Forelimb muscle (tissue), 1 donor: ENCODE measurements around the gene OR8D2. TPM values are rescaled to one million over a fixed set of nuclear protein-coding genes. Genes with fewer than 3 reads are reported as not detected.
"Not testable (repeated sequence)": the region's sequence is repeated elsewhere in the genome, so short reads cannot be mapped to it uniquely, and the experiment has no call there.

ENCODE experiments used
- DNase-seq: peaks from one replicate; pipeline ENCODE4 v3.0.0-alpha.2; 2013; ENCODE audit warnings: low read depth
- polyA plus RNA-seq: library from polyadenylated mRNA; unstranded; fragments of 120-200 nt; gene quantifications from one replicate; pipeline ENCODE4 v1.2.1, GENCODE V29; 2013; ENCODE audit not compliant: insufficient read length

Gene OR8D2
- polyA plus RNA-seq, 1 donor: not detected

GRCh38 chr11:124285610-124286344, 34.2 kb downstream of the OR8D2 start:
- DNase-seq: no peak

DNA sequence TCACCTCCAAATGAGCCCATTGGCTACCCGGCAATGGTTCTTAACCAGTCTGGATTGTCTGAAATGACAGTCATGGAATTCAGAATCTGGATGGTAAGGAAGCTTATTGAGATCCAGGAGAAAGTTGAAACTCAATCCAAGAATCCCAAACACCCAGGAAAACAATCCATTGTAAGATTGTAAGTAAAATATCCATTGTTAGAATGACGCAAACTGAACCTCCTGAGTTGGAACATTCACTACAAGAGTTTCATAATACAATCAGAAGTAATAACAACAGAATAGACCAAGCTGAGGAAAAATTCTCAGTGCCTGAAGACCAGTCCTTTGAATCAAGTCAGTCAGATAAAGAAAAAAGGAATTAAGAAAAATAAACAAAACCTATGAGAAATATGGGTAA, 41.7 kb downstream of the OR8D2 start:
- DNase-seq: no peak

- DNase-seq: no peak
Measured at GRCh38 chr11:124277804-124278203, 42.2 kb downstream of the OR8D2 start.

- DNase-seq: no peak
Measured at GRCh38 chr11:124277207-124277606, 42.8 kb downstream of the OR8D2 start.

- DNase-seq: no peak
Measured at GRCh38 chr11:124276081-124276480, 43.9 kb downstream of the OR8D2 start.

GRCh38 chr11:124274000-124274399, 46.0 kb downstream of the OR8D2 start:
- no peak for DNase-seq

DNA sequence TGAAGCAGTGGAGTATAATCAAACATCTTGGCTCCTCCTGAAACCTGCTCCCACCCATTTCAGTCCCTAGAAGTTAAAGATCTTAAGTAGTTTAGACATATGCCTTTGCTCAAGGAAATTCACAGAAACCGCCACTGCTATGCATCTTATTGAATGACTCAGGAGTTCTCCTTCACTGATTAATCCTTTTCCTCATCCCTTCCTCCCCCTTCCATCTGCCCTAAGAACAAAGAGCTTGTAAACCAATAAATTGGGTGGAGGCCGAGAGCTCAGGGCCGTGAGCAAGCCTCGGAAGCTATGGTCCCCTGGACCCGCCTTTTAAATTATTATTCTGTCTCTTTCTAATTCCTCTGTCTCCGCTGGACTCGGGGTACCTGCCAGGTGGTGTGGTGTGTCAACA, 49.1 kb downstream of the OR8D2 start:
- DNase-seq: not testable (repeated sequence)

Other genes with a start within 250 kb of the OR8D2 start
- 114 TPM for gene VWA5A, start 204.7 kb downstream of the OR8D2 start, polyA plus RNA-seq
- gene OR10D3, start 136.9 kb downstream of the OR8D2 start, polyA plus RNA-seq: not detected
- gene OR8G1, start 79.1 kb downstream of the OR8D2 start, polyA plus RNA-seq: not detected
- not detected for gene OR8G5, start 63.8 kb downstream of the OR8D2 start, polyA plus RNA-seq
- 0.05 TPM for gene OR8D1, start 6.2 kb downstream of the OR8D2 start, polyA plus RNA-seq
- not detected for gene OR8B2, start 64.3 kb upstream of the OR8D2 start, polyA plus RNA-seq
- gene OR8B3, start 78.8 kb upstream of the OR8D2 start, polyA plus RNA-seq: not detected
- gene OR8B4, start 104.7 kb upstream of the OR8D2 start, polyA plus RNA-seq: not detected
- not detected for gene OR8B8, start 125.5 kb upstream of the OR8D2 start, polyA plus RNA-seq
- gene OR8B12, start 223.5 kb upstream of the OR8D2 start, polyA plus RNA-seq: not detected
- gene OR8A1, start 249.8 kb upstream of the OR8D2 start, polyA plus RNA-seq: 0.25 TPM